Endothelial cell of umbilical vein (primary cell): ENCODE results near the gene RAB11FIP3.

Source experiments
- POLR2A ChIP-seq: IDR thresholded peaks from 2 replicates; pipeline ENCODE4 v1.6.1; 2012; ENCODE audit warnings: low read depth, mild to moderate bottlenecking, control low read depth, low read length
- TF ChIP-seq, protein P1 (sequence below), 2 donors: IDR thresholded peaks; 1 replicate in 1 of 2; 2 replicates in 1 of 2; pipeline ENCODE4 v1.5.1; 2011; ENCODE audit warnings: low read length in 2 of 2, mild to moderate bottlenecking in 2 of 2, moderate library complexity in 2 of 2, control low read depth in 1 of 2, inconsistent platforms in 1 of 2, low read depth in 1 of 2; ENCODE audit not compliant: insufficient read depth in 1 of 2; ENCODE audit errors: extremely low read depth in 1 of 2

GRCh38 chr16:553601-554296, 128.3 kb downstream of the RAB11FIP3 start:
- TF ChIP-seq, protein P1, sequence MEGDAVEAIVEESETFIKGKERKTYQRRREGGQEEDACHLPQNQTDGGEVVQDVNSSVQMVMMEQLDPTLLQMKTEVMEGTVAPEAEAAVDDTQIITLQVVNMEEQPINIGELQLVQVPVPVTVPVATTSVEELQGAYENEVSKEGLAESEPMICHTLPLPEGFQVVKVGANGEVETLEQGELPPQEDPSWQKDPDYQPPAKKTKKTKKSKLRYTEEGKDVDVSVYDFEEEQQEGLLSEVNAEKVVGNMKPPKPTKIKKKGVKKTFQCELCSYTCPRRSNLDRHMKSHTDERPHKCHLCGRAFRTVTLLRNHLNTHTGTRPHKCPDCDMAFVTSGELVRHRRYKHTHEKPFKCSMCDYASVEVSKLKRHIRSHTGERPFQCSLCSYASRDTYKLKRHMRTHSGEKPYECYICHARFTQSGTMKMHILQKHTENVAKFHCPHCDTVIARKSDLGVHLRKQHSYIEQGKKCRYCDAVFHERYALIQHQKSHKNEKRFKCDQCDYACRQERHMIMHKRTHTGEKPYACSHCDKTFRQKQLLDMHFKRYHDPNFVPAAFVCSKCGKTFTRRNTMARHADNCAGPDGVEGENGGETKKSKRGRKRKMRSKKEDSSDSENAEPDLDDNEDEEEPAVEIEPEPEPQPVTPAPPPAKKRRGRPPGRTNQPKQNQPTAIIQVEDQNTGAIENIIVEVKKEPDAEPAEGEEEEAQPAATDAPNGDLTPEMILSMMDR (IDR thresholded peaks at IDR 0.05; ENCODE audit: extremely low read depth in 1 of 2, insufficient read depth in 1 of 2, low read depth in 1 of 2, low read length in 2 of 2): no peak
- no peak for TF ChIP-seq POLR2A
